Common myeloid progenitor, CD34-positive (primary cell): ENCODE results near the gene STARD7.
"Not testable (repeated sequence)": the region's sequence is repeated elsewhere in the genome, so short reads cannot be mapped to it uniquely, and the experiment has no call there.

ENCODE experiments used
- CTCF ChIA-PET: fragments of 350-600 bp; sonication (Branson Sonifier 250); formaldehyde crosslinking; loops from one replicate; lab custom pipeline; 2021; ENCODE audit warnings: antibody characterized with exemption; lab: Charles Lee
- POLR2A ChIA-PET: fragments of 350-600 bp; sonication (Branson Sonifier 250); formaldehyde crosslinking; loops from one replicate; lab custom pipeline; 2021; ENCODE audit warnings: antibody characterized with exemption; lab: Charles Lee
- DNase-seq, 3 donors: peaks; one replicate each; pipeline versions ENCODE4 v3.0.0 to v3.0.0-alpha.2; 2013
- H3K27ac ChIP-seq, 2 experiments: 1 replicate in 1 of 2; 2 replicates in 1 of 2; pipeline ENCODE4 v1.7.0; 2013; ENCODE audit warnings: inconsistent platforms in 2 of 2, low read length in 2 of 2, mild to moderate bottlenecking in 2 of 2, low read depth in 1 of 2, moderate library complexity in 1 of 2; ENCODE audit not compliant: severe bottlenecking in 2 of 2, insufficient read depth in 1 of 2, poor library complexity in 1 of 2
- H3K27me3 ChIP-seq, 5 experiments: replicated peaks in 2 of 5; 1 replicate in 3 of 5; 2 replicates in 2 of 5; pipeline versions ENCODE4 v1.6.1 to v1.7.0; 2013; ENCODE audit warnings: low read length in 4 of 5, mild to moderate bottlenecking in 2 of 5, moderate library complexity in 2 of 5, inconsistent platforms in 1 of 5; ENCODE audit not compliant: insufficient read depth in 5 of 5, control insufficient read depth in 4 of 5
- H3K36me3 ChIP-seq, 4 experiments: 1 replicate in 2 of 4; 2 replicates in 2 of 4; pipeline versions ENCODE4 v1.6.1 to v1.7.0; 2013; ENCODE audit warnings: low read length in 3 of 4, control low read depth in 1 of 4, mild to moderate bottlenecking in 1 of 4; ENCODE audit not compliant: control insufficient read depth in 4 of 4, insufficient read depth in 4 of 4
- H3K4me1 ChIP-seq, 4 experiments: 1 replicate in 3 of 4; 2 replicates in 1 of 4; pipeline versions ENCODE4 v1.6.1 to v1.7.1; 2013; ENCODE audit warnings: low read length in 3 of 4, mild to moderate bottlenecking in 3 of 4, control low read depth in 1 of 4, inconsistent platforms in 1 of 4, moderate library complexity in 1 of 4; ENCODE audit not compliant: control insufficient read depth in 4 of 4, insufficient read depth in 4 of 4; ENCODE audit errors: control extremely low read depth in 1 of 4
- H3K4me3 ChIP-seq, 7 experiments: 1 replicate in 4 of 7; 2 replicates in 3 of 7; pipeline versions ENCODE4 v1.5.1 to v1.7.0; 2013; ENCODE audit warnings: mild to moderate bottlenecking in 7 of 7, low read length in 6 of 7, moderate library complexity in 6 of 7, inconsistent platforms in 2 of 7, low read depth in 2 of 7, control low read depth in 1 of 7; ENCODE audit not compliant: insufficient read depth in 4 of 7, control insufficient read depth in 1 of 7; ENCODE audit errors: extremely low read depth in 1 of 7
- H3K9me3 ChIP-seq, 5 experiments: 1 replicate in 4 of 5; 2 replicates in 1 of 5; pipeline versions ENCODE4 v1.6.1 to v1.7.1; 2013; ENCODE audit warnings: low read length in 4 of 5, mild to moderate bottlenecking in 2 of 5, inconsistent platforms in 1 of 5, low read depth in 1 of 5, moderate library complexity in 1 of 5; ENCODE audit not compliant: control insufficient read depth in 4 of 5, insufficient read depth in 2 of 5; ENCODE audit errors: control extremely low read depth in 1 of 5
- WGBS: methylation state at CpG from one replicate; pipeline ENCODE4 v1.1.5; 2013; ENCODE audit not compliant: insufficient coverage; 5-methylcytosine and 5-hydroxymethylcytosine counted together

The STARD7 gene

GRCh38 chr2:96144481-96145035 lies 64.1 kb downstream of the STARD7 start:
- Histone ChIP-seq H3K27ac (no peak overlapping the region), H3K36me3 (peaks cover 0 to 22% (median 2%) of the 10 kb centered on the region in 4 experiments), H3K9me3 (no peaks in the 10 kb centered on the region), H3K4me3 (peak overlapping the region; percentile 52 to 80 (median 69)), H3K27me3 (no peaks in the 10 kb centered on the region), H3K4me1 (peaks cover 10 to 71% (median 66%) of the 10 kb centered on the region in 4 experiments)
- DNase-seq, result no peak
- ChIA-PET POLR2A (interaction anchor here (0.6 to 1.3 kb wide), 5 partner anchors 20 to 365 kb away, joined by 3 to 10 read pairs (median 5); no protein-coding TSS in a partner anchor), CTCF (interaction anchor here (1.2 to 15.8 kb wide), 3 partner anchors 26 to 117 kb away, joined by 3 to 346 read pairs (median 4); no protein-coding TSS in a partner anchor)
- 1% methylated on average over 29 of the region's 35 CpGs for WGBS

- peak overlapping the region; percentile 52 to 80 (median 69) for H3K4me3 ChIP-seq
- H3K4me1 ChIP-seq, result peaks cover 7 to 69% (median 63%) of the 10 kb centered on the region in 4 experiments
- ChIA-PET CTCF (interaction anchor here (1.0 to 15.8 kb wide), 8 partner anchors 23 to 118 kb away, joined by 3 to 346 read pairs (median 3); no protein-coding TSS in a partner anchor), POLR2A (interaction anchor here (0.9 to 1.3 kb wide), 2 partner anchors 20 to 30 kb away, joined by 3 to 5 read pairs; no protein-coding TSS in a partner anchor)
- peaks cover 0 to 22% (median 2%) of the 10 kb centered on the region in 4 experiments for H3K36me3 ChIP-seq
- peak in 1 of 3 donors; percentile 27 for DNase-seq
- WGBS, result 88% methylated on average over 18 of the region's 23 CpGs
- no peak overlapping the region for H3K27ac ChIP-seq
- no peaks in the 10 kb centered on the region for H3K27me3 ChIP-seq
- no peaks in the 10 kb centered on the region for H3K9me3 ChIP-seq
These were observed 64.7 kb downstream of the STARD7 start for GRCh38 chr2:96143848-96144480.

GRCh38 chr2:96143231-96143847 lies 65.3 kb downstream of the STARD7 start:
- no peaks in the 10 kb centered on the region for H3K9me3 ChIP-seq
- CTCF ChIA-PET, result interaction anchor here (1.0 to 15.8 kb wide), 8 partner anchors 24 to 119 kb away, joined by 3 to 346 read pairs (median 3); no protein-coding TSS in a partner anchor
- DNase-seq, result no peak
- peaks cover 7 to 63% (median 57%) of the 10 kb centered on the region in 4 experiments for H3K4me1 ChIP-seq
- no peaks in the 10 kb centered on the region for H3K27me3 ChIP-seq
- WGBS, result 83% methylated on average over 9 of the region's 10 CpGs
- peak overlapping the region in 1 of 7 experiments; percentile 76 for H3K4me3 ChIP-seq
- POLR2A ChIA-PET, result interaction anchor here (1.0 to 1.3 kb wide), 3 partner anchors 21 to 121 kb away, joined by 3 read pairs; no protein-coding TSS in a partner anchor
- no peak overlapping the region for H3K27ac ChIP-seq
- H3K36me3 ChIP-seq, result peaks cover 0 to 22% (median 2%) of the 10 kb centered on the region in 4 experiments

- Histone ChIP-seq H3K9me3 (no peaks in the 10 kb centered on the region), H3K4me3 (peak overlapping the region in 1 of 7 experiments; percentile 76), H3K36me3 (peaks cover 0 to 22% (median 2%) of the 10 kb centered on the region in 4 experiments), H3K27me3 (no peaks in the 10 kb centered on the region), H3K4me1 (peaks cover under 1 to 54% (median 48%) of the 10 kb centered on the region in 4 experiments), H3K27ac (no peak overlapping the region)
- 89% methylated on average over 19 of the region's 26 CpGs for WGBS
- POLR2A ChIA-PET, result interaction anchor here (1.0 to 1.3 kb wide), 2 partner anchors 32 to 122 kb away, joined by 3 read pairs; no protein-coding TSS in a partner anchor
- CTCF ChIA-PET, result interaction anchor here (0.8 to 15.8 kb wide), 8 partner anchors 7 to 112 kb away, joined by 3 to 346 read pairs (median 4); no protein-coding TSS in a partner anchor
- DNase-seq, result no peak
These were observed 66.2 kb downstream of the STARD7 start for GRCh38 chr2:96142217-96143113.

DNA sequence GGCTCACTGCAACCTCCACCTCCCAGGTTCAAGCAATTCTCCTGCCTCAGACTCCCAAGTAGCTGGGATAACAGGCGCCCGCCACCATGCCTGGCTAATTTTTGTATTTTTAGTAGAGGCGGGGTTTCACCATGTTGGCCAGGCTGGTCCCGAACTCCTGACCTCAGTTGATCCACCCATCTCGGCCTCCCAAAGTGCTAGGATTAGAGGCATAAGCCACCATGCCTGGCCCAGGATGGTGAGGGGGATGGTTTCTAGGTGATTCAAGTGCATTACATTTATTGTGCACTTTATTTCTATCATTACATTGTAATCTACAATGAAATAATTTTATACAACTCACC lies 67.0 kb downstream of the STARD7 start:
- H3K27me3 ChIP-seq, H3K9me3 ChIP-seq, POLR2A ChIA-PET, DNase-seq, H3K27ac ChIP-seq, H3K4me3 ChIP-seq: not testable (repeated sequence)
- 100% methylated on average over 3 of the region's 5 CpGs for WGBS
- peaks cover 0 to 22% (median 2%) of the 10 kb centered on the region in 4 experiments for H3K36me3 ChIP-seq
- CTCF ChIA-PET, result interaction anchor here (1.3 to 15.8 kb wide), 6 partner anchors 8 to 113 kb away, joined by 3 to 346 read pairs (median 6); no protein-coding TSS in a partner anchor
- H3K4me1 ChIP-seq, result peaks cover 0 to 45% (median 39%) of the 10 kb centered on the region in 4 experiments
